Neural crest cell (in vitro differentiated cells): Measurements from ENCODE around the gene MYH14. TPM values are rescaled to one million over a fixed set of nuclear protein-coding genes. Genes with fewer than 3 reads are reported as not detected.

Experiments used
- DNase-seq: peaks from one replicate; pipeline ENCODE4 v3.0.0; 2021; ENCODE audit warnings: low read depth, mixed read lengths, low spot score
- H3K27ac Mint-ChIP-seq: one replicate; pipeline ENCODE4 v1.8.0; 2021; ENCODE audit warnings: mild to moderate bottlenecking, mixed read lengths; ENCODE audit not compliant: unreplicated experiment
- H3K27me3 Mint-ChIP-seq: 2 replicates; pipeline ENCODE4 v1.8.0; 2021; ENCODE audit warnings: low read depth, mild to moderate bottlenecking, mixed read lengths
- H3K36me3 Mint-ChIP-seq: 2 replicates; pipeline ENCODE4 v1.8.0; 2021; ENCODE audit warnings: low read depth, mild to moderate bottlenecking, mixed read lengths
- H3K4me1 Mint-ChIP-seq: 2 replicates; pipeline ENCODE4 v1.8.0; 2021; ENCODE audit warnings: mixed read lengths
- H3K4me3 Mint-ChIP-seq: one replicate; pipeline ENCODE4 v1.8.0; 2021; ENCODE audit warnings: mild to moderate bottlenecking, mixed read lengths
- H3K9me3 Mint-ChIP-seq: 2 replicates; pipeline ENCODE4 v1.8.0; 2021; ENCODE audit warnings: mixed read lengths
- CTCF ChIP-seq: fragments of 200-600 bp; sonication (generic); conservative IDR thresholded peaks from 2 replicates; pipeline ENCODE4 v1.5.0; 2021; ENCODE audit warnings: antibody characterized with exemption, mild to moderate bottlenecking
- total RNA-seq: library from RNA; stranded (reverse); gene quantifications from 2 replicates; pipeline ENCODE4 v1.2.1, GENCODE V29; 2021

The MYH14 gene
- total RNA-seq, 1 donor from 2014 or later, result 4.7 TPM

GRCh38 chr19:50199259-50199555 lies 4.2 kb upstream of the MYH14 start:
- peaks cover 12% of the 10 kb centered on the region for H3K4me1 Mint-ChIP-seq
- no peaks in the 10 kb centered on the region for H3K36me3 Mint-ChIP-seq
- H3K27me3 Mint-ChIP-seq, result peaks cover 76% of the 10 kb centered on the region
- no peak for DNase-seq
- no peak overlapping the region for H3K4me3 Mint-ChIP-seq
- no peak for TF ChIP-seq CTCF
- no peak overlapping the region for H3K27ac Mint-ChIP-seq
- no peaks in the 10 kb centered on the region for H3K9me3 Mint-ChIP-seq

- no peak for DNase-seq
- H3K27me3 Mint-ChIP-seq, result peaks cover 64% of the 10 kb centered on the region
- no peak for TF ChIP-seq CTCF
- H3K27ac Mint-ChIP-seq, result no peak overlapping the region
- no peaks in the 10 kb centered on the region for H3K9me3 Mint-ChIP-seq
- H3K4me3 Mint-ChIP-seq, result peak overlapping the region; percentile 34
- H3K36me3 Mint-ChIP-seq, result no peaks in the 10 kb centered on the region
- H3K4me1 Mint-ChIP-seq, result peaks cover 15% of the 10 kb centered on the region
Measured at GRCh38 chr19:50202386-50202785, 1.0 kb upstream of the MYH14 start.

GRCh38 chr19:50202962-50203280 lies 501 bp upstream of the MYH14 start:
- Mint-ChIP-seq H3K9me3 (no peaks in the 10 kb centered on the region), H3K4me3 (peak overlapping the region; percentile 34), H3K27me3 (peaks cover 60% of the 10 kb centered on the region), H3K4me1 (peaks cover 15% of the 10 kb centered on the region), H3K36me3 (no peaks in the 10 kb centered on the region), H3K27ac (no peak overlapping the region)
- no peak for TF ChIP-seq CTCF
- no peak for DNase-seq

- no peaks in the 10 kb centered on the region for H3K9me3 Mint-ChIP-seq
- no peak for DNase-seq
- no peaks in the 10 kb centered on the region for H3K36me3 Mint-ChIP-seq
- peaks cover 15% of the 10 kb centered on the region for H3K4me1 Mint-ChIP-seq
- peak overlapping the region; percentile 75 for H3K4me3 Mint-ChIP-seq
- TF ChIP-seq CTCF, result no peak
- no peak overlapping the region for H3K27ac Mint-ChIP-seq
- peaks cover 52% of the 10 kb centered on the region for H3K27me3 Mint-ChIP-seq
Measured at GRCh38 chr19:50204081-50204428, 633 bp downstream of the MYH14 start.

- Mint-ChIP-seq H3K4me3 (peak overlapping the region; percentile 75), H3K36me3 (no peaks in the 10 kb centered on the region), H3K9me3 (no peaks in the 10 kb centered on the region), H3K27me3 (peaks cover 44% of the 10 kb centered on the region), H3K4me1 (peaks cover 15% of the 10 kb centered on the region), H3K27ac (no peak overlapping the region)
- DNase-seq, result peak; percentile 25
- no peak for TF ChIP-seq CTCF
Measured at GRCh38 chr19:50204811-50205675, 1.6 kb downstream of the MYH14 start.
